HepG2 (cell line): ENCODE data around the gene ZNF674. TPM values are rescaled to one million over a fixed set of nuclear protein-coding genes. Genes with fewer than 3 reads are reported as not detected.

Source experiments
- ATAC-seq: fragments of 200-7000 bp; cut with Tn5 transposase; 3 replicates; pipeline ENCODE4 v1.9.1; 2020; ENCODE audit warnings: mild to moderate bottlenecking, moderate library complexity
- BruUV-seq: library from RNA; stranded (reverse); fragments of 400-500 nt; replicated peaks from 2 replicates; lab custom pipeline; 2021; lab: Mats Ljungman, UMichigan
- CTCF ChIA-PET: fragments of 300-600 bp; formaldehyde crosslinking; extraction: SDS; loops from one replicate; lab custom pipeline; 2021; ENCODE audit warnings: low total read pairs, inconsistent platforms, low intra/inter-chr PET ratio; lab: Yijun Ruan, JAX
- POLR2A ChIA-PET: fragments of 350-600 bp; sonication (Branson Sonifier 250); formaldehyde crosslinking; loops from one replicate; lab custom pipeline; 2020; ENCODE audit warnings: antibody characterized with exemption, inconsistent platforms; lab: Yijun Ruan, JAX
- DNase-seq: peaks from one replicate; pipeline ENCODE4 v3.0.0-alpha.2; 2015; ENCODE audit warnings: low spot score
- FAIRE-seq: peaks from 3 replicates; lab custom pipeline; 2011; peaks lifted over from hg19 to GRCh38; lab: Jason Lieb, UNC
- H2AFZ ChIP-seq: one replicate; pipeline ENCODE4 v1.6.1; 2011; ENCODE audit warnings: low read length, inconsistent platforms
- H3K27ac ChIP-seq: fragments of 300-600 bp; 3 replicates; pipeline ENCODE4 v1.8.0; 2011; ENCODE audit warnings: mixed run types, mild to moderate bottlenecking, mixed read lengths, low read length, inconsistent platforms; ENCODE audit not compliant: insufficient read depth; ENCODE audit errors: extremely low read length
- H3K27me3 ChIP-seq, 2 experiments: fragments of 200-600 bp in 1 of 2; 2 replicates in 1 of 2; 3 replicates in 1 of 2; pipeline versions ENCODE4 v1.6.0 to v1.8.0; 2011; ENCODE audit warnings: low read length in 2 of 2, mild to moderate bottlenecking in 2 of 2, moderate library complexity in 2 of 2, inconsistent platforms in 1 of 2; ENCODE audit not compliant: insufficient read depth in 2 of 2, control insufficient read depth in 1 of 2
- H3K36me3 ChIP-seq, 2 experiments: fragments of 200-600 bp in 1 of 2; replicated peaks in 1 of 2; 2 replicates in 1 of 2; 3 replicates in 1 of 2; pipeline versions ENCODE4 v1.5.1 to v1.8.0; 2011; ENCODE audit warnings: low read length in 2 of 2, inconsistent platforms in 1 of 2; ENCODE audit not compliant: insufficient read depth in 2 of 2, control insufficient read depth in 1 of 2
- H3K4me1 ChIP-seq: 2 replicates; pipeline ENCODE4 v1.5.1; 2012; ENCODE audit warnings: low read length, inconsistent platforms; ENCODE audit not compliant: insufficient read depth
- H3K4me2 ChIP-seq: 2 replicates; pipeline ENCODE4 v1.6.0; 2011; ENCODE audit warnings: low read depth, low read length, inconsistent platforms
- H3K4me3 ChIP-seq, 3 experiments: fragments of 200-600 bp in 1 of 3; sonication (generic), shearing (Covaris generic) in 1 of 3; replicated peaks in 1 of 3; 2 replicates each; pipeline ENCODE4 v1.5.1; 2011 to 2016; ENCODE audit warnings: low read length in 3 of 3, inconsistent platforms in 2 of 3, low read depth in 2 of 3, mild to moderate bottlenecking in 2 of 3, control low read depth in 1 of 3, mixed read lengths in 1 of 3; ENCODE audit not compliant: insufficient read depth in 1 of 3
- H3K79me2 ChIP-seq: one replicate; pipeline ENCODE4 v1.6.1; 2011; ENCODE audit warnings: low read length, inconsistent platforms; ENCODE audit not compliant: insufficient read depth
- H3K9ac ChIP-seq: 2 replicates; pipeline ENCODE4 v1.6.0; 2011; ENCODE audit warnings: mild to moderate bottlenecking, low read depth, low read length, inconsistent platforms; ENCODE audit not compliant: insufficient read depth
- H3K9me3 ChIP-seq: 2 replicates; pipeline ENCODE4 v1.5.1; 2012; ENCODE audit warnings: mild to moderate bottlenecking, low read length
- H4K20me1 ChIP-seq: 2 replicates; pipeline ENCODE4 v1.6.0; 2011; ENCODE audit warnings: inconsistent platforms, mild to moderate bottlenecking, low read length, moderate library complexity; ENCODE audit not compliant: insufficient read depth
- CAMTA2 ChIP-seq: sonication (generic); formaldehyde crosslinking; IDR thresholded peaks from 2 replicates; pipeline ENCODE4 v1.4.0; 2020; ENCODE audit warnings: mild to moderate bottlenecking, missing genetic modification reagents, borderline replicate concordance
- ELK4 ChIP-seq: sonication (generic); formaldehyde crosslinking; IDR thresholded peaks from 2 replicates; pipeline ENCODE4 v1.9.0; 2021; ENCODE audit warnings: missing genetic modification reagents, borderline replicate concordance
- FOSL2 ChIP-seq: sonication (generic); formaldehyde crosslinking; IDR thresholded peaks from 2 replicates; pipeline ENCODE4 v1.4.0; 2020; ENCODE audit warnings: missing genetic modification reagents
- HES4 ChIP-seq: sonication (generic); formaldehyde crosslinking; IDR thresholded peaks from 2 replicates; pipeline ENCODE4 v1.9.0; 2021; ENCODE audit warnings: mild to moderate bottlenecking, missing genetic modification reagents, borderline replicate concordance
- MED13 ChIP-seq: sonication (generic); formaldehyde crosslinking; IDR thresholded peaks from 2 replicates; pipeline ENCODE4 v1.5.0; 2020; ENCODE audit warnings: missing genetic modification reagents
- NFAT5 ChIP-seq: sonication (generic); formaldehyde crosslinking; IDR thresholded peaks from 2 replicates; pipeline ENCODE4 v1.4.0; 2020; ENCODE audit warnings: missing genetic modification reagents
- WGBS: methylation state at CpG from one replicate; pipeline ENCODE4 v1.1.6; 2017; ENCODE audit warnings: low lambda C conversion rate; 5-methylcytosine and 5-hydroxymethylcytosine counted together
- in situ Hi-C: cut with HindIII; loops from 2 replicates; pipeline ENCODE4 v1.10.0; 2017; ENCODE audit warnings: low pct_unique_long_range_greater_than_20kb; ENCODE audit not compliant: extremely low pct_ligation_motif_present
- intact Hi-C: fragments of 100-400 bp; cut with micrococcal nuclease; formaldehyde crosslinking; loops from one replicate; pipeline ENCODE4 v1.10.0; 2022; ENCODE audit not compliant: unreplicated experiment
- polyA plus RNA-seq, 8 experiments: library from polyadenylated mRNA; depleted of rRNA in 3 of 8; stranded (reverse) in 7 of 8; unstranded in 1 of 8; fragments of >200 nt; fragmentation: Illumina TruSeq in 4 of 8; extraction: Trizol in 4 of 8; gene quantifications; 2 replicates each; pipeline versions ENCODE4 v1.2.1 to v1.2.3, GENCODE V29; 2011 to 2016; ENCODE audit warnings: low read depth in 4 of 8, missing spikeins in 1 of 8, mixed read lengths in 1 of 8; ENCODE audit not compliant: insufficient read depth in 1 of 8
- total RNA-seq, 5 experiments: library from RNA; depleted of rRNA; stranded (reverse); fragments of >200 nt; fragmentation: Illumina TruSeq; extraction: Trizol; gene quantifications; 2 replicates each; pipeline ENCODE4 v1.2.3, GENCODE V29; 2016; ENCODE audit warnings: low read depth in 1 of 5

Gene ZNF674
- total and polyA plus RNA-seq, 2 of the 13 experiments (the other 11 are each of a cell fraction or from before 2014, with no cell fraction given) = 2.9 to 3.5 TPM

- H3K4me2 ChIP-seq = 0 out of 2 replicates have a peak overlapping the region, but pooled peaks have one; percentile 32
- no peaks in the 10 kb centered on the region for H3K36me3 ChIP-seq
- CTCF ChIA-PET = no interaction called here
- no peak overlapping the region for H3K27ac ChIP-seq
- H4K20me1 ChIP-seq = no peaks in the 10 kb centered on the region
- H3K4me3 ChIP-seq = no peak overlapping the region
- H3K4me1 ChIP-seq = peaks cover 13% of the 10 kb centered on the region
- no peak for TF ChIP-seq HES4 (CRISPR knock-in tag)
- no peak for TF ChIP-seq CAMTA2
- no peak for TF ChIP-seq NFAT5 (CRISPR knock-in tag)
- TF ChIP-seq MED13 (CRISPR knock-in tag) = no peak
- no peak for TF ChIP-seq ELK4 (CRISPR knock-in tag)
- peak; percentile 58 for TF ChIP-seq FOSL2 (CRISPR knock-in tag)
- TF ChIP-seq, all 625 proteins: peak for 1
- 87% methylated on average over 3 of the region's 6 CpGs for WGBS
- no TSS peak for BruUV-seq
- Histone ChIP-seq H3K27me3 (no peaks in the 10 kb centered on the region; a peak in 1 of 5 replicates), H3K79me2 (peaks cover 29% of the 10 kb centered on the region), H3K9me3 (no peaks in the 10 kb centered on the region), H2AFZ (no peak overlapping the region), H3K9ac (no peak overlapping the region)
- FAIRE-seq (no peak), ATAC-seq (no peak), DNase-seq (peak; percentile 27)
- intact Hi-C loops = no loop called here
- POLR2A ChIA-PET = no interaction called here
- in situ Hi-C loops = no loop called here
Measured at GRCh38 chrX:46547857-46548256, 2.6 kb upstream of the ZNF674 start.
